K562 (cell line): Measurements from ENCODE around the gene WFIKKN2. TPM values are rescaled to one million over a fixed set of nuclear protein-coding genes. Genes with fewer than 3 reads are reported as not detected.

Experiments used
- FOXM1 ChIP-seq, 2 experiments: fragments of 450-650 bp in 1 of 2; sonication (generic) in 1 of 2; formaldehyde crosslinking in 1 of 2; IDR thresholded peaks; 2 replicates each; pipeline versions ENCODE4 v1.6.1 to v1.9.0; 2017 to 2022; ENCODE audit warnings: low read depth in 2 of 2, mild to moderate bottlenecking in 2 of 2, missing genetic modification reagents in 1 of 2, moderate library complexity in 1 of 2
- RBM17 ChIP-seq: fragments of 200-400 bp; formaldehyde crosslinking; IDR thresholded peaks from 2 replicates; pipeline ENCODE4 v1.6.1; 2017; ENCODE audit warnings: low read depth, mild to moderate bottlenecking, low read length, borderline replicate concordance
- STAG1 ChIP-seq: sonication (generic); formaldehyde crosslinking; IDR thresholded peaks from 2 replicates; pipeline ENCODE4 v1.5.0; 2020; ENCODE audit warnings: missing genetic modification reagents, borderline replicate concordance
- UBTF ChIP-seq, 2 experiments: IDR thresholded peaks; 2 replicates each; pipeline ENCODE4 v1.6.1; 2012; ENCODE audit warnings: improper control_type of control experiment in 2 of 2, low read depth in 2 of 2, low read length in 2 of 2, borderline replicate concordance in 1 of 2
- polyA plus RNA-seq, 8 experiments: library from polyadenylated mRNA; depleted of rRNA in 4 of 8; stranded (reverse) in 5 of 8; unstranded in 3 of 8; fragments of >200 nt; fragmentation: Nextera tagmentation in 2 of 8; fragmentation: Illumina TruSeq in 1 of 8; extraction: Ambion mirVana in 2 of 8; extraction: Trizol in 1 of 8; gene quantifications; 2 replicates each; pipeline versions ENCODE4 v1.2.1 to v1.2.3, GENCODE V29; 2011 to 2014; ENCODE audit warnings: inconsistent platforms in 1 of 8, missing spikeins in 1 of 8
- total RNA-seq, 7 experiments: library from RNA; depleted of rRNA in 6 of 7; stranded (reverse); fragments of >200 nt in 6 of 7; fragmentation: Illumina TruSeq in 2 of 7; extraction: Trizol in 2 of 7; gene quantifications; 2 replicates each; pipeline versions ENCODE4 v1.2.1 to v1.2.3, GENCODE V29; 2011 to 2021; ENCODE audit warnings: low replicate concordance in 1 of 7
- TF ChIP-seq, protein P1 (sequence below), 3 experiments: fragments of 200-800 bp in 1 of 3; fragments of 250-450 bp in 1 of 3; fragments of 450-650 bp in 1 of 3; sonication (Bioruptor Pico) in 1 of 3; sonication (Bioruptor generic) in 1 of 3; formaldehyde crosslinking in 1 of 3; IDR thresholded peaks; 2 replicates each; pipeline versions ENCODE4 v1.6.1 to v1.8.0; 2016 to 2022; ENCODE audit warnings: mild to moderate bottlenecking in 2 of 3, missing genetic modification characterization in 2 of 3, missing compliant biosample characterization in 1 of 3, moderate library complexity in 1 of 3
- TF ChIP-seq, protein P2 (sequence below): sonication (generic); formaldehyde crosslinking; IDR thresholded peaks from 2 replicates; pipeline ENCODE4 v1.8.0; 2022; ENCODE audit warnings: missing genetic modification reagents, mild to moderate bottlenecking, borderline replicate concordance

Gene WFIKKN2
- total and polyA plus RNA-seq, 9 of the 15 experiments (the other 6 are each of a cell fraction or from before 2014, with no cell fraction given), result 0.07 TPM; not detected in 8

DNA sequence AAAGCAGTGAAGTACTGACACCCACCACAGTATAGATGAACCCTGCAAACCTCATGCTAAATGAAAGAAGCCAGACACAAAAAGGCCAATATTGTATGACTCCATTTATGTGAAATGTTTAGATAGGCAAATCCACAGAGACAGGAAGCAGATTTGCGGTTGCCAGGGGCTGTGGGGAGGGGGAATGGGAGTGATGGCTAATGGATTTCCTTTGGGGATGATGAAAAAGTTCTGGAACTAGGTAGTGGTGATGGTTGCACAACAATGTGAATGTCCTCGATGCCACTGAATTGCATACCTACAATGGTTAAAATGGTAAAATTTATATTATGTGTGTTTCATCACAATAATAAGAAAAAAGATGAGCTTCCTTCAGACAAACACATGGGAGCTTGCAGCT, 28.4 kb upstream of the WFIKKN2 start (continued):
- TF ChIP-seq, protein P1, sequence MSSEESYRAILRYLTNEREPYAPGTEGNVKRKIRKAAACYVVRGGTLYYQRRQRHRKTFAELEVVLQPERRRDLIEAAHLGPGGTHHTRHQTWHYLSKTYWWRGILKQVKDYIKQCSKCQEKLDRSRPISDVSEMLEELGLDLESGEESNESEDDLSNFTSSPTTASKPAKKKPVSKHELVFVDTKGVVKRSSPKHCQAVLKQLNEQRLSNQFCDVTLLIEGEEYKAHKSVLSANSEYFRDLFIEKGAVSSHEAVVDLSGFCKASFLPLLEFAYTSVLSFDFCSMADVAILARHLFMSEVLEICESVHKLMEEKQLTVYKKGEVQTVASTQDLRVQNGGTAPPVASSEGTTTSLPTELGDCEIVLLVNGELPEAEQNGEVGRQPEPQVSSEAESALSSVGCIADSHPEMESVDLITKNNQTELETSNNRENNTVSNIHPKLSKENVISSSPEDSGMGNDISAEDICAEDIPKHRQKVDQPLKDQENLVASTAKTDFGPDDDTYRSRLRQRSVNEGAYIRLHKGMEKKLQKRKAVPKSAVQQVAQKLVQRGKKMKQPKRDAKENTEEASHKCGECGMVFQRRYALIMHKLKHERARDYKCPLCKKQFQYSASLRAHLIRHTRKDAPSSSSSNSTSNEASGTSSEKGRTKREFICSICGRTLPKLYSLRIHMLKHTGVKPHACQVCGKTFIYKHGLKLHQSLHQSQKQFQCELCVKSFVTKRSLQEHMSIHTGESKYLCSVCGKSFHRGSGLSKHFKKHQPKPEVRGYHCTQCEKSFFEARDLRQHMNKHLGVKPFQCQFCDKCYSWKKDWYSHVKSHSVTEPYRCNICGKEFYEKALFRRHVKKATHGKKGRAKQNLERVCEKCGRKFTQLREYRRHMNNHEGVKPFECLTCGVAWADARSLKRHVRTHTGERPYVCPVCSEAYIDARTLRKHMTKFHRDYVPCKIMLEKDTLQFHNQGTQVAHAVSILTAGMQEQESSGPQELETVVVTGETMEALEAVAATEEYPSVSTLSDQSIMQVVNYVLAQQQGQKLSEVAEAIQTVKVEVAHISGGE (CRISPR knock-in tag; IDR thresholded peaks at IDR 0.05), result no peak
- TF ChIP-seq RBM17 (no peak), STAG1 (CRISPR knock-in tag) (no peak), FOXM1 (IDR thresholded peaks at IDR 0.05; ENCODE audit: low read depth) (no peak), FOXM1 (CRISPR knock-in tag; IDR thresholded peaks at IDR 0.05; ENCODE audit: low read depth) (no peak), UBTF (IDR thresholded peaks at IDR 0.05; ENCODE audit: borderline replicate concordance in 1 of 2, low read depth in 2 of 2, low read length in 2 of 2) (no peak)
- TF ChIP-seq, protein P2, sequence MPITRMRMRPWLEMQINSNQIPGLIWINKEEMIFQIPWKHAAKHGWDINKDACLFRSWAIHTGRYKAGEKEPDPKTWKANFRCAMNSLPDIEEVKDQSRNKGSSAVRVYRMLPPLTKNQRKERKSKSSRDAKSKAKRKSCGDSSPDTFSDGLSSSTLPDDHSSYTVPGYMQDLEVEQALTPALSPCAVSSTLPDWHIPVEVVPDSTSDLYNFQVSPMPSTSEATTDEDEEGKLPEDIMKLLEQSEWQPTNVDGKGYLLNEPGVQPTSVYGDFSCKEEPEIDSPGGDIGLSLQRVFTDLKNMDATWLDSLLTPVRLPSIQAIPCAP (CRISPR knock-in tag), result no peak
